Activated CD4-positive, alpha-beta memory T cell treated with anti-CD3 and anti-CD28 coated beads for 36 hours (primary cell): ENCODE results near the gene ADD3. TPM values are rescaled to one million over a fixed set of nuclear protein-coding genes. Genes with fewer than 3 reads are reported as not detected.

Source experiments
- CTCF ChIA-PET: fragments of 350-600 bp; sonication (Branson Sonifier 250); formaldehyde crosslinking; loops from one replicate; lab custom pipeline; 2021; ENCODE audit warnings: antibody characterized with exemption, inconsistent platforms; lab: Charles Lee
- POLR2A ChIA-PET: fragments of 350-600 bp; sonication (Branson Sonifier 250); formaldehyde crosslinking; loops from one replicate; lab custom pipeline; 2021; ENCODE audit warnings: antibody characterized with exemption; lab: Charles Lee
- DNase-seq: peaks from one replicate; pipeline ENCODE4 v3.0.0-alpha.2; 2020
- H3K27ac Mint-ChIP-seq: one replicate; pipeline ENCODE4 v1.8.0; 2021; ENCODE audit warnings: mixed read lengths
- H3K27me3 Mint-ChIP-seq: one replicate; pipeline ENCODE4 v1.8.0; 2021; ENCODE audit warnings: mixed read lengths
- H3K36me3 Mint-ChIP-seq: one replicate; pipeline ENCODE4 v1.8.0; 2021; ENCODE audit warnings: mixed read lengths
- H3K4me1 Mint-ChIP-seq: one replicate; pipeline ENCODE4 v1.8.0; 2021; ENCODE audit warnings: low read depth, mixed read lengths
- H3K4me3 Mint-ChIP-seq: one replicate; pipeline ENCODE4 v1.8.0; 2021; ENCODE audit warnings: mild to moderate bottlenecking, mixed read lengths
- H3K9me3 Mint-ChIP-seq: one replicate; pipeline ENCODE4 v1.8.0; 2021; ENCODE audit warnings: mixed read lengths
- intact Hi-C: fragments of 100-400 bp; cut with micrococcal nuclease; formaldehyde crosslinking; loops from one replicate; pipeline ENCODE4 v1.15.1; 2023
- total RNA-seq, 2 experiments: library from RNA; stranded (reverse); gene quantifications; one replicate each; pipeline ENCODE4 v1.2.3, GENCODE V29; 2021

Gene ADD3
- total RNA-seq, 2 experiments from 2014 or later = 92.3 to 93.3 TPM

DNA sequence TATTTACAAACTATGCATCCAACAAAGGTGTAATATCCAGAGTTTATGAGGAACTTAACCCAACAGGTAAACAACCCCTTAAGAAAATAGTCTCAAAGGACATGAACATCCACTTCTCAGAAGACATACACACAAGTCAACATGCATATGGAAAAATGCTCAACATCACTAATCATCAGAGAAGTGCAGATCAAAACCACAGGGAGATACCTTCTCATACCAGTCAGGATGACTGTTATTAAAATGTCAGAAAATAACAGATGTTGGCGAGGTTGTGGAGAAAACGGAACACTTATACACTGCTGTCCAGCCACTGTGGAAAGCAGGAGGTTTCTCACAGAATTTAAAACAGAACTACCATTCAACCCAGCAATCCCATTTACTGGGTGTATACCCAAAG, 84.0 kb downstream of the ADD3 start:
- no peak for DNase-seq
- H3K27me3 Mint-ChIP-seq = no peaks in the 10 kb centered on the region
- intact Hi-C loops = loop anchor here (1.0 kb wide), 1 partner anchor 9 kb away; no protein-coding TSS in a partner anchor
- no peak overlapping the region for H3K4me3 Mint-ChIP-seq
- H3K36me3 Mint-ChIP-seq = no peaks in the 10 kb centered on the region
- peaks cover 74% of the 10 kb centered on the region for H3K4me1 Mint-ChIP-seq
- CTCF ChIA-PET = no interaction called here
- no peaks in the 10 kb centered on the region for H3K9me3 Mint-ChIP-seq
- POLR2A ChIA-PET = no interaction called here
- no peak overlapping the region for H3K27ac Mint-ChIP-seq

GRCh38 chr10:110093722-110094121, 85.9 kb downstream of the ADD3 start:
- H3K9me3 Mint-ChIP-seq = no peaks in the 10 kb centered on the region
- peaks cover 68% of the 10 kb centered on the region for H3K4me1 Mint-ChIP-seq
- H3K36me3 Mint-ChIP-seq = no peaks in the 10 kb centered on the region
- no peaks in the 10 kb centered on the region for H3K27me3 Mint-ChIP-seq
- no peak overlapping the region for H3K27ac Mint-ChIP-seq
- H3K4me3 Mint-ChIP-seq = no peak overlapping the region
- ChIA-PET POLR2A (no interaction called here), CTCF (no interaction called here)
- intact Hi-C loops = no loop called here
- no peak for DNase-seq

DNA sequence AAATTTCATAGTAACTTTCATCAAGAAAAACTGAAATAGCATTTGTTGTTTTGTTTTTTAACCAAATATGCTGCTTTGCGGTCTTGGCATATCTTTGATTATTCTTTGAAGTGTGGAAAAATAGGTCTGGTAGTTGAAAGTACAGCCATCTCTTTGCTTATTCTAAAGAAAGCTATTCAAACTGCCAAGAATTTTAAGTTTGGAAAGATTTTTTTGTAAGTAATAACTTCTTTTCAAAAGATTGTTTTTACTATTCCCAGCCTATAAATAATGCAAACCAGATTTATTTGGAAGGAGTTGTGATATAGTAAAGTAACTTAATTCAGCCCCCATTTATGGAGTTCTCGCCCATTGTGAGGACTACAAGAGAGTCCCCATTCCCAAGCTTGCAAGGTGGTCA, 87.0 kb downstream of the ADD3 start:
- H3K27me3 Mint-ChIP-seq = no peaks in the 10 kb centered on the region

DNA sequence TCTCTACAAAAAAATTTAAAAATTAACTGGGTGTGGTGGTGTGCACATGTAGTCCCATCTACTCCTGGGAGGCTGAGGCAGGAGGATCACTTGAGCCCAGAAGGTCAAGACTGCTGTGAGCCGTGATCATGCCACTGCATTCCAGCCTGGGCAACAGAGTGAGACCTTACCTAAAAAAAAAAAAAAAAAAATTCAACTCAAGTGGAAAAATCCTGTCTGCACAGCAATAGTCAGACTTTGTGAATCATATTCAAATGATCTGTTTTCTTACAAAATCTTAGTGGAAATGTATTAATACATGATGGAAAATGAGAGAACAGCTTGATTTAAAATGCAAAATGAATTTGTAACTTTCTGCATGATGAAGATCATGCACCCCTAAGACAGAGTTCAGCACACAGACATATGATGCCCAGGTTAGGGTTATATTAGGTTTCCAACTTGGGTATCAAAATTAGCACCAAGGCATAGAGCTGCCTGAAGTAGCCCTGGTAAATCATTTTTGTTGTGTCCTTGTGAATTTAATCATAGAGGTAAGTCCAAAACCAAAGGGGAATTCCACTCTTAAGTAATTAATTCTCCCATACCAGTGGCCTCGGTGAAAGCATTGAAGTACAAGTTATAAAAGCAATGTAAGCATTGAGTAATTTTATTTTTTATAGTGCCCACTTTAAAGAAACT, 93.8 kb downstream of the ADD3 start:
- ChIA-PET CTCF (interaction anchor here (0.9 to 1.0 kb wide), 2 partner anchors 93 to 122 kb away, joined by 3 to 5 read pairs; no protein-coding TSS in a partner anchor), POLR2A (interaction anchor here (0.7 kb wide), 2 partner anchors 24 to 58 kb away, joined by 3 to 4 read pairs; no protein-coding TSS in a partner anchor)
- intact Hi-C loops = loop anchor here (1.0 to 5.0 kb wide), 3 partner anchors 10 to 91 kb away; no protein-coding TSS in a partner anchor
- no peak for DNase-seq
- Mint-ChIP-seq H3K4me1 (peaks cover 69% of the 10 kb centered on the region), H3K4me3 (peak overlapping the region; percentile 29), H3K27me3 (no peaks in the 10 kb centered on the region), H3K36me3 (peaks cover 6% of the 10 kb centered on the region), H3K27ac (peak overlapping the region; percentile 91), H3K9me3 (no peaks in the 10 kb centered on the region)

More for the DNA sequence above, 87.0 kb downstream of the ADD3 start:
- Mint-ChIP-seq H3K27ac (no peak overlapping the region), H3K4me1 (peaks cover 69% of the 10 kb centered on the region), H3K4me3 (no peak overlapping the region), H3K36me3 (peaks cover 2% of the 10 kb centered on the region), H3K9me3 (no peaks in the 10 kb centered on the region)
- CTCF ChIA-PET = interaction anchor here (0.7 kb wide), 1 partner anchor 23 kb away, joined by 3 read pairs; no protein-coding TSS in a partner anchor
- intact Hi-C loops = no loop called here
- POLR2A ChIA-PET = no interaction called here
- DNase-seq = no peak

DNA sequence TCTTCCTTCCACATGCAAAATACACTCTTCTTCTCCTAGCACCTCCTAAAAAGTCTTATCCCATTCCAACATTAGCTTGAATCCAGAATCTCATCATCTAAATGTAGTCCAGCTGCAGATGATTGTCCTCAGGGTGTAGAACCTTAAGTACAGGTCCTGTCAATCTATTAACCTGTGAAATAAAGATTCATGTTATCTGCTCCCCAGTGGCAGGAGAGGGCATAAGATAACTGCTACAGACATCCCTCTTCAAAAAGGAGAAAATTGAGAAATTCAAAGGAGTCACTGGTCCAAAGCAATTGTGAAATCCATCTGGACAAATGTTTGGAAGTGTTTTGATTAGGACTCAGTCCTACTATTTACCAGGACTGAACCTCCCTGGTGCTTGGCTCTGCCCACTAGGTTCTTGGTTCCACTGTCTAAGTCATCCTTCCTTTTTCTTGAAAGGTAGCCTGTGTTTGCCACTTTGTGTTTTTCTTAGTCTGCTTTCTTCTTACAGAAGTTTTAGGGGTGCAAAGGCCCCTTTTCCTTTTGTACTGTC, 96.2 kb downstream of the ADD3 start:
- ChIA-PET CTCF (interaction anchor here (1.1 to 1.5 kb wide), 5 partner anchors 16 to 126 kb away, joined by 3 to 5 read pairs (median 4); no protein-coding TSS in a partner anchor), POLR2A (no interaction called here)
- H3K36me3 Mint-ChIP-seq = peaks cover 6% of the 10 kb centered on the region
- no peaks in the 10 kb centered on the region for H3K9me3 Mint-ChIP-seq
- no peak for DNase-seq
- H3K27ac Mint-ChIP-seq = peak overlapping the region; percentile 50
- H3K27me3 Mint-ChIP-seq = no peaks in the 10 kb centered on the region
- intact Hi-C loops = loop anchor here (5.0 kb wide), 1 partner anchor 37 kb away; no protein-coding TSS in a partner anchor
- no peak overlapping the region for H3K4me3 Mint-ChIP-seq
- peaks cover 67% of the 10 kb centered on the region for H3K4me1 Mint-ChIP-seq

GRCh38 chr10:110105873-110106272, 98.1 kb downstream of the ADD3 start:
- Mint-ChIP-seq H3K27ac (no peak overlapping the region), H3K27me3 (no peaks in the 10 kb centered on the region), H3K4me3 (no peak overlapping the region), H3K9me3 (no peaks in the 10 kb centered on the region), H3K4me1 (peaks cover 65% of the 10 kb centered on the region), H3K36me3 (peaks cover 10% of the 10 kb centered on the region)
- ChIA-PET CTCF (interaction anchor here (0.5 to 1.3 kb wide), 2 partner anchors 125 to 222 kb away, joined by 3 to 7 read pairs; no protein-coding TSS in a partner anchor), POLR2A (no interaction called here)
- no peak for DNase-seq
- intact Hi-C loops = no loop called here

DNA sequence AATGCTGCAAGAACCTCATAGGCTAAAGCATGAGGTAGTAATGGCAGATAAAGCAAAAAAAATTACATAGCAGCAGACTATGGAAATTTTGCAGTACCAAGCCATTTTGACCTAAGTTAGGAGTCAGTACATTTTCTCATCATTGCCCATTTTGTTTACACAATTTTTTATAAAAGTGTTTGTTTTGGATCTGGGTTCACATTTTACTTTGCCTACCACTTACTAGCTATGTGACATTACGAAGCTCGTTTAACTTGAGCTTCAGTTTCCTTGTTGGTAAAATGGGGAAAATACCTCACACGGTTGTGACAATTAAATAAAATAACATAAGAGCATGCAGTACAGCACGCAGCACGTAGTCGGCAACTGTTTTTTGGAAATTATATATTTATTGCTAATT, 99.6 kb downstream of the ADD3 start:
- no peak overlapping the region for H3K27ac Mint-ChIP-seq
- H3K27me3 Mint-ChIP-seq = no peaks in the 10 kb centered on the region
- intact Hi-C loops = no loop called here
- H3K4me3 Mint-ChIP-seq = no peak overlapping the region
- H3K9me3 Mint-ChIP-seq = no peaks in the 10 kb centered on the region
- POLR2A ChIA-PET = no interaction called here
- H3K36me3 Mint-ChIP-seq = peaks cover 11% of the 10 kb centered on the region
- peaks cover 49% of the 10 kb centered on the region for H3K4me1 Mint-ChIP-seq
- CTCF ChIA-PET = interaction anchor here (2.1 to 2.3 kb wide), 2 partner anchors 30 to 129 kb away, joined by 6 to 8 read pairs; no protein-coding TSS in a partner anchor
- no peak for DNase-seq

- no peaks in the 10 kb centered on the region for H3K27me3 Mint-ChIP-seq
- H3K9me3 Mint-ChIP-seq = no peaks in the 10 kb centered on the region
- no peak for DNase-seq
- POLR2A ChIA-PET = no interaction called here
- H3K4me3 Mint-ChIP-seq = no peak overlapping the region
- H3K36me3 Mint-ChIP-seq = peaks cover 15% of the 10 kb centered on the region
- intact Hi-C loops = no loop called here
- no peak overlapping the region for H3K27ac Mint-ChIP-seq
- CTCF ChIA-PET = interaction anchor here (0.6 to 2.3 kb wide), 4 partner anchors 30 to 462 kb away, joined by 3 to 8 read pairs (median 4); no protein-coding TSS in a partner anchor
- peaks cover 48% of the 10 kb centered on the region for H3K4me1 Mint-ChIP-seq
Measured at GRCh38 chr10:110107887-110108286, 100.1 kb downstream of the ADD3 start.

DNA sequence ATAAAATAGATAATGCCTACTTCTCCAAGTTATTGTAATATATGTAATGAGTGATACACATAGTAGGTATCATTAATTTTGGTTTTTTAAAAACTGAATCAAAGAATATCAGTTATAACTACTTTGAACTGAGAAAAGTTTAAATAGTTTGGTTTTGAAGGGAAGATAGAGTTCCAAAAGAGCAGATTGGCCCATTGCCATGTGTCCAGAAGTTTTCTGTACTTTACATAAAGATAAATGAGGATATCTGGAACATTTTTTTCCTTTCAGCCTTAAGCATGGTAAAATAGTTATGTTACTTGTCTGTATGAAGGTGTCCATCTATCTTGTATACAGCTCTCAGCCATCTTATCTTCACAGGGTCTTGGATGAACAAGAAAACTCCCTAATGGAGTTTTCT, 101.7 kb downstream of the ADD3 start:
- no peaks in the 10 kb centered on the region for H3K9me3 Mint-ChIP-seq
- ChIA-PET POLR2A (no interaction called here), CTCF (interaction anchor here (0.5 to 2.1 kb wide), 4 partner anchors 28 to 169 kb away, joined by 3 to 6 read pairs (median 4); no protein-coding TSS in a partner anchor)
- DNase-seq = no peak
- no peaks in the 10 kb centered on the region for H3K27me3 Mint-ChIP-seq
- peaks cover 22% of the 10 kb centered on the region for H3K36me3 Mint-ChIP-seq
- no peak overlapping the region for H3K27ac Mint-ChIP-seq
- H3K4me1 Mint-ChIP-seq = peaks cover 34% of the 10 kb centered on the region
- H3K4me3 Mint-ChIP-seq = no peak overlapping the region
- intact Hi-C loops = no loop called here

DNA sequence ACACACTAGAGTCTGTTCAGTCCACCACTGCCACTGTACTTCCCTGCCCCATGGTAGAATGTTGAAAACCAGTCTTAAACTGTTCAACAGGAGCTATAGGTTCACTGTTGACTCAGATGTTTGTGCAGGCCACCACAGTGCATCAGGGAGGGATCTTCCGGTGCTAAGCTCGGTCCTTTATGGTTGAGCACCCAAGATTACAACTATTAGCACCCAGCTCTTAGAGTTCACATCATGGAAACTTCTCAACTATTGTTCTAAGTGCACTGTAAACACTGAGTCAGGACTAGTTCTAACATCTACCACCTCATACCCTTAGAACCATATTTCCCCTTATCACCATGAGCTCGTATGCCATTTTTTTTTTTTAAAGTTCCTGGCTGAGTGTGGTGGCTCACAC, 102.6 kb downstream of the ADD3 start:
- H3K27me3 Mint-ChIP-seq = no peaks in the 10 kb centered on the region
- ChIA-PET POLR2A (interaction anchor here (0.6 to 1.3 kb wide), 3 partner anchors 38 to 100 kb away, joined by 3 to 4 read pairs (median 4); no protein-coding TSS in a partner anchor), CTCF (interaction anchor here (0.8 to 1.8 kb wide), 4 partner anchors 11 to 132 kb away, joined by 3 to 5 read pairs (median 4); no protein-coding TSS in a partner anchor)
- H3K4me3 Mint-ChIP-seq = no peak overlapping the region
- DNase-seq = peak; percentile 31
- H3K36me3 Mint-ChIP-seq = peaks cover 22% of the 10 kb centered on the region
- H3K4me1 Mint-ChIP-seq = peaks cover 29% of the 10 kb centered on the region
- intact Hi-C loops = no loop called here
- H3K9me3 Mint-ChIP-seq = no peaks in the 10 kb centered on the region
- peak overlapping the region; percentile 57 for H3K27ac Mint-ChIP-seq

DNA sequence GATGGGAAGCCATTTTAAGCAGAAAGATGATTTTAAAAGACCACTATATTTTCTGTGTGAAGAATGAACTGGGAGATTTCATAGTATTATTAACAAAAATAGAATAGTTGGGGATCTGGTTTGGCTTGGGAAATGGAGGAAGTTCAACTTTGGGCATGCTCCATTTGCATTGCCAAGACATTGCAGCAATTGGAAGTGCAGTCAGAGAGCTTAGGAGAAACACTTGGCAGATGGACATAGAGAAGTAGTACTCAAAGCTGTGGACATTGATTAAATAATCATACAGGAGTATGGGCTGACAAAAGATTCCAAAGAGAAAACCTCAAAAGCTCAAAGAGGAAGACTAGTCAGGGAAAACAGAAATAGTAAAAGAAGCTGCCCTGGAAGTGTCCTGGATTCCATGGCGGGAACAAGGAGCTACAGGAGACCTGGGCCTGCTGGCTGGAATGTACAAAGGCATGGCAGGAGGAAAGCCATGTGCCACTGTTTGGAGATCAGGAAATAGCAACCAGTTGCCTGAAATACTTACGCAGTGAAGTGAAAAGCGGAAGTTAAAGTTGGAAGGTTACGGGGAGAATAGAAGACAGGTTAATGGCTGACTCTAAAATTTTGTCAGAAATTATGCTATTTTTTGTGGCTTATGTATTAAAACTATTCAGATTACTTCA, 106.0 kb downstream of the ADD3 start:
- peaks cover 15% of the 10 kb centered on the region for H3K4me1 Mint-ChIP-seq
- H3K27ac Mint-ChIP-seq = no peak overlapping the region
- DNase-seq = no peak
- POLR2A ChIA-PET = no interaction called here
- peaks cover 36% of the 10 kb centered on the region for H3K36me3 Mint-ChIP-seq
- no peaks in the 10 kb centered on the region for H3K9me3 Mint-ChIP-seq
- no peaks in the 10 kb centered on the region for H3K27me3 Mint-ChIP-seq
- CTCF ChIA-PET = interaction anchor here (0.6 kb wide), 1 partner anchor 93 kb away, joined by 3 read pairs; no protein-coding TSS in a partner anchor
- intact Hi-C loops = no loop called here
- H3K4me3 Mint-ChIP-seq = no peak overlapping the region
